OCI-LY1 (cell line): Measurements from ENCODE around the gene RNF34.

Experiments
- EZH2 ChIP-seq: fragments of 200-600 bp; sonication (generic), shearing (Covaris generic); IDR thresholded peaks from 2 replicates; pipeline ENCODE4 v1.8.0; 2017; ENCODE audit warnings: borderline replicate concordance, mixed run types, mild to moderate bottlenecking, antibody characterized with exemption, low read length, moderate library complexity, mixed read lengths
- TF ChIP-seq, protein P1 (sequence below): fragments of 200-600 bp; sonication (generic), shearing (Covaris generic); IDR thresholded peaks from 2 replicates; pipeline ENCODE4 v1.5.1; 2017; ENCODE audit warnings: mild to moderate bottlenecking, antibody characterized with exemption, low read length, moderate library complexity, mixed read lengths

DNA sequence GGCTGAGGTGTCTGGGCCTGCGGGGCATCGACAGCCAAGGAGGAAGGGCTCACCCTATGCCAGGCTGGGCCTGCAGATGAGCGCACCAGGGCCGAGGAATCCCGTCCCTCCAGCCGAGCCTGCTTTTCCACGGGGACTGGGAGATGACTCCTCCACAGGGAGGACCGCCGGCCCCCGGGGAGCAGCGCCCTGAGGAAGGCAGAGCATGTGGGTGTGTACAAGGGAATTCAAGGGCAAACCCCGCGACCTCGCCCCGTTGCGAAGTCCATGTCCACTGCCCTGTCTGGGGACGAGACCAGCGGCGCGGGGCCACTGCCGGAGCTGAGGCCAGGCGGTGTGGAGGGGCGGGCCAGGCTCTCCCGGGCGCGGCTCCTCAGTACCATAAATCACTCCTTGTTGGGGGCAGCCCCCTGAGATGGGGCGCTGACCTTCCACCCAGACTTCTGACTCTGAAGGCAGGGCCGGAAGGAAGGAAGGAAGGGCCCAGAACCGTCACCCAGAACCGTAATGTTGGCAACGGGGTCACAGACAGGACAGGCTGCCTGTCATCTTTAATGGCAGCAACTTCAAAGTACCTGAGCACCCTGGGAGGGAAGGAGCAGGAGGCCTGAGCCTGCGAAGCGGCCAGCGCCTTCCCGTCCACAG lies 52.5 kb downstream of the RNF34 start:
- TF ChIP-seq, protein P1, sequence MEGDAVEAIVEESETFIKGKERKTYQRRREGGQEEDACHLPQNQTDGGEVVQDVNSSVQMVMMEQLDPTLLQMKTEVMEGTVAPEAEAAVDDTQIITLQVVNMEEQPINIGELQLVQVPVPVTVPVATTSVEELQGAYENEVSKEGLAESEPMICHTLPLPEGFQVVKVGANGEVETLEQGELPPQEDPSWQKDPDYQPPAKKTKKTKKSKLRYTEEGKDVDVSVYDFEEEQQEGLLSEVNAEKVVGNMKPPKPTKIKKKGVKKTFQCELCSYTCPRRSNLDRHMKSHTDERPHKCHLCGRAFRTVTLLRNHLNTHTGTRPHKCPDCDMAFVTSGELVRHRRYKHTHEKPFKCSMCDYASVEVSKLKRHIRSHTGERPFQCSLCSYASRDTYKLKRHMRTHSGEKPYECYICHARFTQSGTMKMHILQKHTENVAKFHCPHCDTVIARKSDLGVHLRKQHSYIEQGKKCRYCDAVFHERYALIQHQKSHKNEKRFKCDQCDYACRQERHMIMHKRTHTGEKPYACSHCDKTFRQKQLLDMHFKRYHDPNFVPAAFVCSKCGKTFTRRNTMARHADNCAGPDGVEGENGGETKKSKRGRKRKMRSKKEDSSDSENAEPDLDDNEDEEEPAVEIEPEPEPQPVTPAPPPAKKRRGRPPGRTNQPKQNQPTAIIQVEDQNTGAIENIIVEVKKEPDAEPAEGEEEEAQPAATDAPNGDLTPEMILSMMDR = no peak
- no peak for TF ChIP-seq EZH2
